Measurements from ENCODE around the gene CASP6.

CASP6 gene

DNA sequence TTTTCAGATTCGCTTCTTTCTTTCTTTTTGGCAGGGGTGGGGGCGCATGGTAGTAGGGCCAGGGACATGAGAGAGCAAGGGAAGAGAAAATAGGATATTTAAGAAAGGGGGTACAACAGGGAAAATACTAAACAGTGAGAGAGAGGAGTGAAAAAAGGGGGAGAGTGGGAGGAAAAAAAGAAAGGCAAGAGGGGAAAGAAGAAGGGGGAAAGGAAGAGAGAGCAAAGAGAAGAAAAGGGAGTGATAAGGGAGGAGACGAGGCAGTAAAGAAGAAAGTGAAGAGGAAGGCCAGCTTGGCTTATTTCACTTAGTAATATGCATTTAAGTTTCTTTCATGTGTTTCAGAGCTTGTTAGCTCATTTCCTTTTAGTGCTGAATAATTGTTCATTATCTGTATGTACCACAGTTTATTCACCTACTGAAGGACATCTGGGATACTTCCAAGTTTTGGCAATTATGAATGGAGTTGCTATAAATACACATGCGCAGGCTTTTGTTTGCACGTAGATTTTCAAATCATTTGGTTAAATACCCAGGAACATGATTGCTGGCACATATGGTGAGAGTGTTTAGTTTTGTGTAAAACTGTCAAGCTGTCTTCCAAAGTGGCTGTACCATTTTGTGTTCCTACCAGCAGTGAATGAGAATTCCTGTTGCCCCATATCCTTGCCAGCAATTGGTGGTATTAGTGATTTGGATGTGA is 37.3 kb downstream of the CASP6 start:
- Mint-ChIP-seq H3K36me3 (ENCODE audit: low read depth) (peaks cover 16% of the 10 kb centered on the region), H3K27ac (no peak overlapping the region), H3K4me1 (peaks cover 48% of the 10 kb centered on the region), H3K4me3 (no peak overlapping the region), H3K9me3 (peaks cover 4% of the 10 kb centered on the region), H3K27me3 (no peaks in the 10 kb centered on the region)
- DNase-seq (no peak), ATAC-seq (no peak)

DNA sequence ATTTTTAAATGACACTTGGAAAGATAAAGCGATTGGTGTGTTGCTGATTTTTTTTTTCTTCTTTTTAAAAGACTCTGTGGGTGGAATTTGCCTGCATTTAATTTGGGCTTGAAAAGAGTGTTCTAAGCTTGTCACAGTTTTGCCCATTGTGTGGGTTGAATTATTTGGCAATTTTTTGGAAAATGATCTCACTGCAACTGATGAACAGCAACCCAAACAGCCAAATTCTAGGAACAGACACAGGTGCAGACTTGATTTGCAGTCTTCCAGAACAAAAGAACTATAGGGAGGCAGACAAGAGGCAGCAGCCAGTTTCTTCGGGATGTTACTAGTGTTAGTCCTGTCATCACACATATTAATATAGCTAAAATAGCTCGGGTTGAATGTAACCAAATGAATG is 40.5 kb downstream of the CASP6 start:
- ATAC-seq (no peak), DNase-seq (no peak)
- Mint-ChIP-seq H3K27me3 (no peaks in the 10 kb centered on the region), H3K9me3 (no peaks in the 10 kb centered on the region), H3K4me3 (no peak overlapping the region), H3K4me1 (peaks cover 27% of the 10 kb centered on the region), H3K27ac (no peak overlapping the region), H3K36me3 (ENCODE audit: low read depth) (peaks cover 5% of the 10 kb centered on the region)

DNA sequence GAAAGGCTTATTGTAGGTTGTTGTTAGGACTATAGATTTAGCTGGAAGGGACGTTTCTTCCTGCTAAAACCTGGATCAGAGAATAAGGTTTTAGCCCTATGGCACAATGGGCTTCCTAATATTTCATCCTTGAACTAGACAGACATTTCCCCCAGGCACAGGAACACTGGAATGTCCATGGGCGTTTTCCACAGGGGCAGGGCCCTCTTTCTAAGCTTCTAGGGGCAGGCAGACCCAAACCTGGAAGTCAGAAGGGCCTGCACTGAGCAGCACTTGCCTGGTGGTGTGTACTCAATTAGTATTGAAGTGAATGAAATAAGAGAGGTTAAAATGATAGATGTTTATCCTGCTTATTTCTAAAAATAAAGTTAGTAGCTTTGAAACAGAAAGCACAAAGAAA is 41.1 kb downstream of the CASP6 start:
- Mint-ChIP-seq H3K4me1 (peaks cover 28% of the 10 kb centered on the region), H3K27ac (no peak overlapping the region), H3K9me3 (no peaks in the 10 kb centered on the region)

DNA sequence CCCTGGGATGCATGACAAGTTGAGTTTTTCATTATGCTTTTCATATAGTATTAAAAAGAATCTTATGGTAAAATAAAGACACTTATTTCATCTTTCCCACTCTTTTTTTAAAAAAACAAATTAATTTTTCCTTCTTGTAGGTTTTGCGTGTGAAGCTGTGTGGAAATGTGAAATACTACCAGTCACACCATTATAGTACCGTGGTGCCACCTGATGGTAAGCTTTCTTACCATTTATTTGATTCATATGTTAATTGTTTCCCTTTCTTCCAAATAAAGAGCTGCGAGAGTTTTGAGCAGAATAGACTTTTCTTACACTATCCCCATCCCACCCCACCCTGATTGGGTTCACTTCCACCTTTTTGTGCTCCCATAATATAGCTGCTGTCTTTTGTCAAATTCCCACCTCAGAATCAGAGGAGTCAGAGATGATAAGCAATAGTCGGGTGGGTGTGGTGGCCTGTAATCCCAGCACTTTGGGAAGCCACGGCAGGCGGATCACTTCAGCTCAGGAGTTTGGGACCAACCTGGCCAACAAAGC is 44.3 kb downstream of the CASP6 start:
- no peak for ATAC-seq
- DNase-seq: no peak

More for the DNA sequence above, 41.1 kb downstream of the CASP6 start:
- Mint-ChIP-seq H3K27me3 (no peaks in the 10 kb centered on the region), H3K36me3 (ENCODE audit: low read depth) (peaks cover 5% of the 10 kb centered on the region), H3K4me3 (no peak overlapping the region)
- ATAC-seq (no peak), DNase-seq (no peak)

DNA sequence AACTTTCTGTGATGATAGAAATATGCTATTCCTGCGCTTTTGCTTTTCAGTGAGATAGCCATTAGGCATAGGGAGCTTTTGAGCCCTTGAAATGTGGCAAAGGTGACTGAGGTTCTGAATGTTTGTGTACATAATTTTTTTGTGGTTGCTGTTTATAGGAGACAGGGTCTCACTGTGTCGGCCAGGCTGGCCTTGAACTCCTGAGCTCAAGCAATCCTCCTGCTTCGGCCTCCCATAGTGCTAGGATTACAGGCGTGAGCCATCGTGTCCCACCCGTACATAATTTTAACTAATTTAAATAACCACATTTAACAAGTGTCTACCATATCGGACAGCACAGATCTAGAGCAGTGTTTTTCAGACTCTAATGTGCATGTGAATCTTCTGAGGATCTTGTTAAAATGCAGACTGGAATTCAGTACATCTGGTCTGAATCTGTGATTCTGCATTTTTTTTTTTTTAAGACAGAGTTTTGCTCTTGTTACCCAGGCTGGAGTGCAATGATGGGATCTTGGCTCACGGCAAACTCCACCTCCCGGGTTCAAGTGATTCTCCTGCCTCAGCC is 45.3 kb downstream of the CASP6 start:
- ATAC-seq: no peak
- H3K27me3 Mint-ChIP-seq: no peaks in the 10 kb centered on the region
- H3K9me3 Mint-ChIP-seq: no peaks in the 10 kb centered on the region
- DNase-seq: no peak
- peaks cover 8% of the 10 kb centered on the region for H3K36me3 Mint-ChIP-seq (ENCODE audit: low read depth)
- no peak overlapping the region for H3K4me3 Mint-ChIP-seq
- peaks cover 33% of the 10 kb centered on the region for H3K4me1 Mint-ChIP-seq
- no peak overlapping the region for H3K27ac Mint-ChIP-seq

More for the DNA sequence above, 44.3 kb downstream of the CASP6 start:
- H3K9me3 Mint-ChIP-seq: no peaks in the 10 kb centered on the region
- peaks cover 31% of the 10 kb centered on the region for H3K4me1 Mint-ChIP-seq
- no peaks in the 10 kb centered on the region for H3K36me3 Mint-ChIP-seq (ENCODE audit: low read depth)
- H3K27me3 Mint-ChIP-seq: no peaks in the 10 kb centered on the region
- H3K4me3 Mint-ChIP-seq: no peak overlapping the region
- no peak overlapping the region for H3K27ac Mint-ChIP-seq

DNA sequence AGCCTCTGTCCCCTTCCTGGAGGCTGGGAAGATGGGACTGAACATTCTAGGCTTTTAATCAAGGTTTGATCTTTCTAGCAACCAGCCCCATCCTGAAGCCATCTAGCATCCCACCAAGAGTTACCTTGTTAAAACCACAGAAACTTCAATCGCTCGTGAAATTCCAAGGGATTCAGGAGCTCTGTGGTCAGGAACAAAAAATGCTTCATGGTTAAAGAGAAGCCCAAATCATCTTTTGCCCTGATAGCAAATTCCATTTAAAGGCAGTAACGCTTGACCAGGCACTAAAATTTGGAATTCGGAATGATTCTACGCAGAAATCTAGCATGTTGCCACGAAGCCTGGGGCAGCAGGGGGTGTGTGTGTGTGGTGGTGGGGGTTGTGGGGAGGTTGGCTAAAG is 47.8 kb downstream of the CASP6 start:
- ATAC-seq: no peak

DNA sequence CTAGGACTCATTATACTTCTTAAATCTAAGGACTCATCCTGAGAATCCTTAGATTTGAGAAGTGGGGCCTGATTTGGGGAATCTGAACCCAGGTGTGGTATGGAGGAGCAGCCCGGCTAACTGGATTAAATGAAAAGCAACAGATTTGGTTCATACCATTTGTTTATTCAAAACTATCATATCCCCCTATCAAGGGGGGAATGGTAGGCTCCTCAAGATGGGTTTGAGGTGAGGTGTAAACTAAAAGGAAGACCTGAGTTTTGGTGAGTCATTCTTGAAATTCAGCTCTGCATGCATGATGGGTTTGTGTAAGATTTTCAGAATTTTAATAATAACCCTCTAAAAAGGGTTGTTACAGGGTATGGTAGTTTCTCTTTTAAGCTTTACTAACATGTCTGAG is 53.4 kb downstream of the CASP6 start:
- H3K27ac Mint-ChIP-seq: peak overlapping the region; percentile 52
- ATAC-seq (peak; percentile 55), DNase-seq (peak; percentile 8)
- peaks cover 40% of the 10 kb centered on the region for H3K4me1 Mint-ChIP-seq
- no peak overlapping the region for H3K4me3 Mint-ChIP-seq
- H3K27me3 Mint-ChIP-seq: no peaks in the 10 kb centered on the region
- peaks cover 39% of the 10 kb centered on the region for H3K36me3 Mint-ChIP-seq (ENCODE audit: low read depth)
- peaks cover 18% of the 10 kb centered on the region for H3K9me3 Mint-ChIP-seq

More for the DNA sequence above, 47.8 kb downstream of the CASP6 start:
- DNase-seq: no peak
- peaks cover 22% of the 10 kb centered on the region for H3K36me3 Mint-ChIP-seq (ENCODE audit: low read depth)
- peaks cover 43% of the 10 kb centered on the region for H3K4me1 Mint-ChIP-seq
- peak overlapping the region; percentile 11 for H3K27ac Mint-ChIP-seq
- no peaks in the 10 kb centered on the region for H3K27me3 Mint-ChIP-seq
- H3K9me3 Mint-ChIP-seq: peaks cover 8% of the 10 kb centered on the region
- H3K4me3 Mint-ChIP-seq: no peak overlapping the region

DNA sequence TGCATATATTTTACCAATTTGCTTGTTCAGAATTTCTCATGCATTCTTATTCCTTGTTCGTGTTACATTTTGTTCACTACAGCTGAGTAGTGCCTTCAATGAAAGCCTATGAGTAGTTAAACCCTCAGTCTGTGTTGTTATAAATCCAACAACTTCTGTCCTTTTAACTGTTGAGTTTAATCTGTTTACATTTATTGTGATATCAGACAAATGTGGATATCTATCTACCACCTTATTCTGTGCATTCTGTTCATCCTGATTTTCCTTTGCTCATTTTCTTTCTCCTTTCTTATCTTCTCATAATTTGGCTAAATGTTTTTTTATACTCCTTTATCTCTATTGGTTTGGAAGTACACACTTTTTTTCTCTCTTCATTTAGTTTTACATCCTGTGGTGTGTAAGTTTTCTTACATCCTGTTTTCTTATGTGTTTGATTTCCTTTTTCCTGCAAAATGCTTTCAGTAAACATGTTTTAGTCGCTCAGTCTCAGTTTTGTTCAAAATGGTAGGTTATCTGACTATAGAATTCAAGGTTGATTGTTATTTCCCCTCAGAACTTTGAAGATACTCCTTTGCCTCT is 54.2 kb downstream of the CASP6 start:
- Mint-ChIP-seq H3K36me3 (ENCODE audit: low read depth) (peaks cover 39% of the 10 kb centered on the region), H3K4me1 (peaks cover 41% of the 10 kb centered on the region), H3K4me3 (peak overlapping the region; percentile 13), H3K9me3 (peaks cover 18% of the 10 kb centered on the region), H3K27ac (peak overlapping the region; percentile 83), H3K27me3 (no peaks in the 10 kb centered on the region)
- ATAC-seq (no peak), DNase-seq (no peak)

DNA sequence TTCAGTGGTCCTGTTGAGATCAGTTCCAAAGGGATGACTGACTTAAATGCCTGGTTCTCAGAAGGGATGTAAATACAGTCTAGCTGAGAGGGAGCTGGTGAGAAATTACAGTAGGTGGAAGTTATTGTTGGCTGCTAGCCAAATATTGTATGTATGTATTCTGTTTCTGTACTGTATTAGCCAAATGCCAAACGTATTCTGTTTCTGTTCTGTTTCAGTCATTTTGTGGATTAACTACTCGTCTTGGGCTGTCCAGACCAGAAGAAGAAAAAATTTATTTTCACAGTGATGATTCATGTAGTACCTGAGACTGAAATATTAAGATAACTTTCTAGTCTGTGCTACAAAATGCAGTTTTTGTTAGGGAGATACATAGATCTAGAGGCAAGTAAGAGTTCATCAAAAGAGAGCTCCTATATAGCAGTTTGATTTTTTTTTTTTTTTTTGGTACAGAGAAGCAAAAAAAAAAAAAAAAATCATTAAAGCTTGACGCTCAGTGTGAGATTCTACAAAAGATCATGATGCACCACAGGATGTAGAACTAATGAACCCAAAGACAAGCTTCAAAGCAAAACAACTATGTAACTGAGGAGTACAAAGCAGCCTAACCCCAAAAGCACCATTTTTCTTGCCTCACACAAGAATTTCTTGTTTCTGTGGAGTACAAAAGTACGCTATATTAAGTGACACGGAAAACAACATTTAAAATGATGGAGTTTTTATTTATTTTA is 54.8 kb downstream of the CASP6 start:
- Mint-ChIP-seq H3K4me1 (peaks cover 41% of the 10 kb centered on the region), H3K27ac (peak overlapping the region; percentile 83), H3K36me3 (ENCODE audit: low read depth) (peaks cover 36% of the 10 kb centered on the region), H3K4me3 (peak overlapping the region; percentile 48), H3K27me3 (no peaks in the 10 kb centered on the region), H3K9me3 (peaks cover 18% of the 10 kb centered on the region)
- DNase-seq (no peak), ATAC-seq (peak; percentile 34)

DNA sequence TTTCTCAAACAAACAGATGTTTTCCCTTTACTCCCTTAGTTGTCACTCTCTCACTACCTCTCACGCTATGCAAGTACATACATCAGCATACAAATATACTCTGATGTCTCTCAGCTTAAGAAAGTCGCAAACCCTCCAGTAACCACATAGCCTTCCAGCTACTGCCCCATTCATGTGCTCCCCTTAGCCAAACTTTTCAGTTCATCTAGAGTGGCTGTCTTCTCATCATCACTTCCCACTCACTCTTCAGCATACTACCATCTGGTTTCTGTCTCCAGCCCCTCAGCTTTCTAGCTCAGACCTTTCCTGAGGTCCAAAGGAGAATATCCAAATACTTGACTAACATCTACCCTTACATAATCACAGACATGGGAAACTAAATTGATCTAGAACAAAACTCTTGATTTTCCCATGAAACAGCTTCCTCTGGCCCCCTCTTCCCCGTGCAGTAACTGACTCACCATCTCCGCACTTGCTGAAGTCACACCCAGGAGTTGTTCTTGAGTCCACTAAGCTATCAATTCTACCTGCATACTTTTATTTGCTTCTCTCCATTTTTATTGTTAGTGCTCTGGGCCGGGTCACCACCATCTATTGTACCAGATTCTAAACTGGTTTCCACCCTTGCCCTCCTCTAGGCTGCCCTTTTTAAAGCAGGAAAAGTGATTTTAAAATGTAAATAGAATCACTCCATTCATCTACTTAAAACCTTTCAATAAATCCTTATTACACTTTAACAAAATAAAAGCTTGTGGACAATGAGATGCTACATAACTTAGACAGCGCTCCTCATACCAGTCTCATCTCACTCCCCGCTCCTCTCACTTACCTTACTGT is 57.2 kb downstream of the CASP6 start:
- Mint-ChIP-seq H3K36me3 (ENCODE audit: low read depth) (peaks cover 20% of the 10 kb centered on the region), H3K4me3 (no peak overlapping the region), H3K27me3 (no peaks in the 10 kb centered on the region), H3K4me1 (peaks cover 52% of the 10 kb centered on the region), H3K27ac (no peak overlapping the region), H3K9me3 (peaks cover 10% of the 10 kb centered on the region)
- DNase-seq: no peak
- ATAC-seq: peak; percentile 62

DNA sequence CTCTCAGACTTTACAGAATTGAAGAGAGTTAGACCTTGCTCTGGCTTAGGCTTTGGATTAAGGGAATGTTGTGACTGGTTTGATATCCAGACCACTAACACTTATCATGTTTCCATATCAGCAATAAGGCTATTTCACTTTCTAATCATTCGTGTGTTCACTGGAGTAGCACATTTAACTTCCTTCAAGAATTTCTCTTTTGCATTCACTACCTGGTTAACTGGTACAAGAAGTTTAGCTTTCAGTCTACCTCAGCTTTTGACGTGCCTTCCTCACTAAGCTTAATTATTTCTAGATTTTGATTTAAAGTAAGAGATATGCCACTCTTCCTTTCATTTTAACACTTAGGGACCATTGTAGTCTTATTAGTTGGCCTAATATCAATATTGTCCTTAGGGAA is 62.6 kb downstream of the CASP6 start:
- peaks cover 42% of the 10 kb centered on the region for H3K4me1 Mint-ChIP-seq
- peaks cover 24% of the 10 kb centered on the region for H3K9me3 Mint-ChIP-seq
- H3K27ac Mint-ChIP-seq: no peak overlapping the region
- H3K4me3 Mint-ChIP-seq: no peak overlapping the region
- H3K36me3 Mint-ChIP-seq (ENCODE audit: low read depth): peaks cover 24% of the 10 kb centered on the region
- H3K27me3 Mint-ChIP-seq: no peaks in the 10 kb centered on the region
- DNase-seq (no peak), ATAC-seq (no peak)

All from activated naive CD8-positive, alpha-beta T cell treated with anti-CD3 and anti-CD28 coated beads, Interleukin-2, amount 50 U/mL, for 24 hours (primary cell).